DMS153 (cell line): Measurements from ENCODE around the gene RBM20.
"Not testable (repeated sequence)": the region's sequence is repeated elsewhere in the genome, so short reads cannot be mapped to it uniquely, and the experiment has no call there.

Experiments used
- DNase-seq: peaks from one replicate; lab custom pipeline; 2025; lab: John Stamatoyannopoulos, UW

Gene RBM20

GRCh38 chr10:110625951-110626855 is 17.9 kb upstream of the RBM20 start:
- no peak for DNase-seq

GRCh38 chr10:110628161-110628560 is 16.0 kb upstream of the RBM20 start:
- no peak for DNase-seq

GRCh38 chr10:110629680-110630191 is 14.4 kb upstream of the RBM20 start:
- peak; percentile 94 for DNase-seq

GRCh38 chr10:110631934-110632333 is 12.2 kb upstream of the RBM20 start:
- DNase-seq, result no peak

- no peak for DNase-seq
These were observed 11.4 kb upstream of the RBM20 start for GRCh38 chr10:110632591-110633215.

- DNase-seq, result peak; percentile 77
These were observed 9.5 kb upstream of the RBM20 start for GRCh38 chr10:110634527-110635209.

- DNase-seq, result no peak
These were observed 7.6 kb upstream of the RBM20 start for GRCh38 chr10:110636572-110636931.

GRCh38 chr10:110636932-110637557 is 7.1 kb upstream of the RBM20 start:
- no peak for DNase-seq

- peak; percentile 57 for DNase-seq
These were observed 6.5 kb upstream of the RBM20 start for GRCh38 chr10:110637558-110638053.

GRCh38 chr10:110638319-110638718 is 5.8 kb upstream of the RBM20 start:
- DNase-seq, result no peak

GRCh38 chr10:110639046-110639445 is 5.1 kb upstream of the RBM20 start:
- DNase-seq, result not testable (repeated sequence)

- DNase-seq, result not testable (repeated sequence)
These were observed 4.3 kb upstream of the RBM20 start for GRCh38 chr10:110639858-110640257.

GRCh38 chr10:110641256-110641655 is 2.9 kb upstream of the RBM20 start:
- peak; percentile 45 for DNase-seq

- no peak for DNase-seq
These were observed 1.7 kb upstream of the RBM20 start for GRCh38 chr10:110642204-110643034.

- DNase-seq, result no peak
These were observed 992 bp upstream of the RBM20 start for GRCh38 chr10:110643035-110643652.

GRCh38 chr10:110644598-110645462 is 694 bp downstream of the RBM20 start:
- no peak for DNase-seq

GRCh38 chr10:110646417-110647135 is 2.4 kb downstream of the RBM20 start:
- no peak for DNase-seq

GRCh38 chr10:110647136-110647430 is 2.9 kb downstream of the RBM20 start:
- DNase-seq, result no peak

GRCh38 chr10:110648692-110649346 is 4.7 kb downstream of the RBM20 start:
- DNase-seq, result no peak
